D721Med (cell line): ENCODE measurements around the gene DNAJC18.

Source experiments
- DNase-seq: peaks from one replicate; pipeline ENCODE4 v3.0.0; 2011; ENCODE audit warnings: low spot score; ENCODE audit not compliant: insufficient read length
- FAIRE-seq: peaks from 2 replicates; lab custom pipeline; 2011; peaks lifted over from hg19 to GRCh38; lab: Jason Lieb, UNC
- TF ChIP-seq, protein P1 (sequence below): IDR thresholded peaks from 2 replicates; pipeline ENCODE4 v1.5.1; 2012; ENCODE audit warnings: mild to moderate bottlenecking, control low read depth; ENCODE audit not compliant: insufficient read depth; ENCODE audit errors: missing control alignments

Gene DNAJC18

DNA sequence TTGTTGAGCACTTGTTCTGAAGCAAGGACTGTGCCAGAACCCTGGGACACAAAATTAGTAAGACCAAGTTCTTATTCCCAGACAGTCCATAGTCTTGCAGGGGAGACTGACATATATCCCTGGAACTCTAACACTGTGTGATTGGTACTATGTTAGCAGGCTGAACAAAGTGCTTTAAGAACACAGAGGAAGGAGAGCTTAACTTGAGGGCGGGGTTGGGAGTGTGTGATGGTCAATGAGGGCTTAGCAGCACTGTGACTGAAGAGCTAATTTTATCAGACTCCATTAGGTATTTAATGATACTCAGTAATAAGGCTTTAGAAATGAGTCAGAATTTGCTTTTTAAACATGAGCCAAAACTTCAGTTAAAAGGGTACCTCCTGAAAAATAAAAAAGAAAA lies 20.5 kb downstream of the DNAJC18 start:
- no peak for FAIRE-seq
- DNase-seq: no peak
- TF ChIP-seq, protein P1, sequence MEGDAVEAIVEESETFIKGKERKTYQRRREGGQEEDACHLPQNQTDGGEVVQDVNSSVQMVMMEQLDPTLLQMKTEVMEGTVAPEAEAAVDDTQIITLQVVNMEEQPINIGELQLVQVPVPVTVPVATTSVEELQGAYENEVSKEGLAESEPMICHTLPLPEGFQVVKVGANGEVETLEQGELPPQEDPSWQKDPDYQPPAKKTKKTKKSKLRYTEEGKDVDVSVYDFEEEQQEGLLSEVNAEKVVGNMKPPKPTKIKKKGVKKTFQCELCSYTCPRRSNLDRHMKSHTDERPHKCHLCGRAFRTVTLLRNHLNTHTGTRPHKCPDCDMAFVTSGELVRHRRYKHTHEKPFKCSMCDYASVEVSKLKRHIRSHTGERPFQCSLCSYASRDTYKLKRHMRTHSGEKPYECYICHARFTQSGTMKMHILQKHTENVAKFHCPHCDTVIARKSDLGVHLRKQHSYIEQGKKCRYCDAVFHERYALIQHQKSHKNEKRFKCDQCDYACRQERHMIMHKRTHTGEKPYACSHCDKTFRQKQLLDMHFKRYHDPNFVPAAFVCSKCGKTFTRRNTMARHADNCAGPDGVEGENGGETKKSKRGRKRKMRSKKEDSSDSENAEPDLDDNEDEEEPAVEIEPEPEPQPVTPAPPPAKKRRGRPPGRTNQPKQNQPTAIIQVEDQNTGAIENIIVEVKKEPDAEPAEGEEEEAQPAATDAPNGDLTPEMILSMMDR: no peak

DNA sequence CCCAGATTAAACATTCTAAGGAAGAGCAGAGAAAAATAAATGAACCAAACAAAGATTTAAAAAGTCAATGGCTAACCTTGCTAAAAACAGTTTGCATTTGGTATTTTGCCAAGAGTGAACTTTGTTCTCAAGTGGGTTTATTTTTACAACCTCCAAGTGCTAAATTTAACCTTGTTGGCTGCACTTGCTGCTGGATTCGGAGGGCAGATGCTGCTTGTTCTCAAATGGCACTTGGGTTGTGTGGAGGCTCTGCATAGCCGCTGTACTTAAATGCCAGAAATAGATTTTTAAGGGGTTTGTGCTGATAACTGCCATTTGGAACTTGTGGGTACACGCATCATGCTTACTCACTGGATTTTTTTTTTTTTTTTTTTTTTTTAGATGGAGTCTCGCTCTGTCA lies 22.1 kb downstream of the DNAJC18 start:
- FAIRE-seq: no peak
- TF ChIP-seq, protein P1: no peak
- no peak for DNase-seq

DNA sequence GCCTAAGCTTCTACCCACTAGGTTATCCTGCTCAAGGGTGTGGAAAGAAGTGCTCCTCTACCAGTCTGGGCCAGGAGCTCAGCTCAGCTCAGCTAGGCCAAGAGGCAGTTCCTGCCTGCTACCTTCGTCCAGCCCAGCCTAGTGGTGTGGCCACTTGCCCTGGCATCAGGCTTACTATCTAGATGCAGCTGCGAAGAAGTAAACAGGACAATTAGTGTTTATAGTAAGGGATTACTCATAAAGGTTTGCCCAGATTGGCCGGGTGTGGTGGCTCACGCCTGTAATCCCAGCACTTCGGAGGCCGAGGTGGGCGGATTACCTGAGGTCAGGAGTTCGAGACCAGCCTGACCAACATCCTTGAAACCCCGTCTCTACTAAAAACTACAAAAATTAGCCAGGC lies 22.7 kb downstream of the DNAJC18 start:
- no peak for FAIRE-seq

DNA sequence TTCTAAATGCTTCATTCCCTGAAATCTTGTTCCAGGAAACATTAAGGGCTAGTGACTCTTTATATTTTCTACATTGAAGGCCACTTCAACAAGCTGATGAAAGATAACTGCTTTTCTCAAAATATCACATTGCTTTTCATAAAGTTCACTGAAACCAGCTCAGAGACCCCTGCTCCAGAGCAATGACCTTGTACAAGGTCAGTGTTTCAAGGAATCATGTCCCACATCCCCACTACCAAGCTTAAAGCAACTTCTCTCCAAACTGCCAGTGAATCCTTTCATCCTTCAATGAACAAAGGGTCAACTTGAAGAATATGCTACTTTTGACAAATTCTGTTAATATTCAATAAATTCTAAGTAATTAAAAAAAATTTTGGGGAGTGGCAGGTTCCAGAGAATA lies 23.5 kb downstream of the DNAJC18 start:
- no peak for FAIRE-seq
- no peak for DNase-seq

More for the DNA sequence above, 22.7 kb downstream of the DNAJC18 start:
- TF ChIP-seq, protein P1: no peak
- DNase-seq: no peak

DNA sequence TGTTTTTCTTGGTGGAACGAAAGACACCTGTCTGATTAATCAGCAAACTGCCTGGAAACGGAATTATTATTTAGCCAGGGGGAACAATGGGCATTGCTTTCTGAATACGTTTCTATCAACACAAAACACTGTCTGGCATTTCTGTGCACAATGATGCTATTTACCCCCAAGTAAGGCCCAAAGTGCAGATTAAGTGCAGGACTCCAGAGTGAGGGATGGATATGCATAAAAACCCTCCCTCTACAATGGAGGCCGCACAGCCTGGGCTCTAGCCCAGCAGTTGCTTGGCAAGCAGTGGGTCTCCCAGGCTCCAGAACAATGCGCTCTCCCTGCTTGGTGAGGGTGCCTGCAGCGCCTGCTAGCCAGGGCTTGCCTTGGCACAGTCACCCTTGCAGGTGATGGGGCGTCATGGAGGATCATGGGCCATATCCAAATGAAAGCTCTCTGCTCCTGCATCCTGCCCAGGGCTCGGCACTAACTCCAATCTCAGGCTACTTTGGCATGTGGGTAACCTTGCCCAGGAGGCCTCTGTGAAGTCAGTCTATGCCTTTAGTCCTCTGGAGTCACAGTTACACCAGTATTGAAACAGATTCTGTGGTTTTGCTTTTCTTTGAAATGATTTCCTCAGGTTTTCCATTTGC lies 24.0 kb downstream of the DNAJC18 start:
- TF ChIP-seq, protein P1: no peak
- DNase-seq (no peak), FAIRE-seq (no peak)

More for the DNA sequence above, 23.5 kb downstream of the DNAJC18 start:
- TF ChIP-seq, protein P1: no peak

DNA sequence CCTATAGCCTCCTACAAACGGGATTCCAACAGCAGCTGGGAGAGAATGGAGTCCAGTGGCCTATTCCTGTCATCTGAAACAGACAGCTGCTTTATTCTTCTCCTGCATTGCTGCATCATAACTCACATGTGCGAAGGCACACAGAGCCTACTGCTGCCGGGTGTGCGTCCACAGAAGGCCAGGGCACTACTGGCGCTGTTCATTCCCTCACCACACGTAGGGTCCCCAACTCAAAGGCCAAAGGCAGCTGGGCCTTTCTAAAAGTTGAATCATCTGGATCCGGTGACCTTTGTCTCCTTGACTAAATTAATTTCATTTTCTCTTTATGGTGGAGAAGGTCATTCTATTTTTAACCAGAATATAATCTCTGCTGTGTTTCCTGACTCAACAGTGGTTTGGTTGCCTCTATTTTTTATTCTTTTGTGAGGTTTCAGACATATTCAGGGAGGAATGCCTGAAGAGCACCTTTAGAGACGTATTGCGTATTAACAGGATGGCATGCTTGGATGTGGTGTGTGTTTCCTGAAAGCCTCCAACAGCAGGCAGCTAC lies 24.7 kb downstream of the DNAJC18 start:
- TF ChIP-seq, protein P1: no peak
- FAIRE-seq (no peak), DNase-seq (no peak)

DNA sequence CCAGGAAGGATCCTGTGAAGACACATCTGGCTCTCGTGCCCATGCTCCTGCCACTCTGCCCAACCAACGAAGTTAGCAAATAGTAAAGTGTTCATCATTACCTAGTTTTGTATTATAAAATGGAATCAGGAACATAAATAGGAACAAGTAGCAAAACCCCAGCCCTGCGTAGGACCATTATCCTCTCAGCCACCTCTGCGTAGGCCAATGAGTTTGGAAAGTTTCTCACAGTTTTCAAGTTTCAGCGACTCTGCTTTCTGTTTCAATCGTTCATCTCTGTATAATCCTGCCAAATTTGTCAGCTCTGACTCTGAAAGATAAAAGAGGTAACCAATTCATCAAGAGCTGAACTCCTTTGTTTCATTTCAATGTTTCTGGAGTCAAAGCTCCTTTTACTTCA lies 25.4 kb downstream of the DNAJC18 start:
- FAIRE-seq: no peak
- TF ChIP-seq, protein P1: no peak
- no peak for DNase-seq
